NCI-H187 (cell line): ENCODE data around the gene KIF6.
"Not testable (repeated sequence)": the region's sequence is repeated elsewhere in the genome, so short reads cannot be mapped to it uniquely, and the experiment has no call there.

Experiments used
- DNase-seq, 2 experiments: peaks; one replicate each; lab custom pipeline; 2025; lab: John Stamatoyannopoulos, UW

KIF6 gene

GRCh38 chr6:39553860-39554802 lies 171.1 kb downstream of the KIF6 start:
- DNase-seq: peak in 1 of 2 experiments; percentile 12

GRCh38 chr6:39553029-39553428 lies 172.2 kb downstream of the KIF6 start:
- no peak for DNase-seq

- no peak for DNase-seq
These were observed 175.0 kb downstream of the KIF6 start for GRCh38 chr6:39550191-39550590.

GRCh38 chr6:39546731-39547130 lies 178.5 kb downstream of the KIF6 start:
- no peak for DNase-seq

- DNase-seq: no peak
These were observed 181.3 kb downstream of the KIF6 start for GRCh38 chr6:39543950-39544349.

GRCh38 chr6:39543095-39543494 lies 182.1 kb downstream of the KIF6 start:
- no peak for DNase-seq

GRCh38 chr6:39540454-39540853 lies 184.8 kb downstream of the KIF6 start:
- DNase-seq: no peak

- no peak for DNase-seq
These were observed 194.9 kb downstream of the KIF6 start for GRCh38 chr6:39530201-39530759.

- DNase-seq: no peak
These were observed 197.2 kb downstream of the KIF6 start for GRCh38 chr6:39527792-39528564.

GRCh38 chr6:39524007-39524406 lies 201.2 kb downstream of the KIF6 start:
- DNase-seq: no peak

- no peak for DNase-seq
These were observed 203.2 kb downstream of the KIF6 start for GRCh38 chr6:39521958-39522357.

- no peak for DNase-seq
These were observed 204.3 kb downstream of the KIF6 start for GRCh38 chr6:39520916-39521315.

- no peak for DNase-seq
These were observed 204.8 kb downstream of the KIF6 start for GRCh38 chr6:39520411-39520810.

- no peak for DNase-seq
These were observed 207.0 kb downstream of the KIF6 start for GRCh38 chr6:39518221-39518620.

GRCh38 chr6:39517756-39518155 lies 207.5 kb downstream of the KIF6 start:
- DNase-seq: no peak

GRCh38 chr6:39516471-39516870 lies 208.7 kb downstream of the KIF6 start:
- DNase-seq: no peak

- no peak for DNase-seq
These were observed 209.7 kb downstream of the KIF6 start for GRCh38 chr6:39515471-39515870.

- DNase-seq: no peak
These were observed 210.2 kb downstream of the KIF6 start for GRCh38 chr6:39515006-39515405.

GRCh38 chr6:39509831-39510230 lies 215.4 kb downstream of the KIF6 start:
- DNase-seq: not testable (repeated sequence)

GRCh38 chr6:39508515-39508914 lies 216.7 kb downstream of the KIF6 start:
- peak; percentile 53 to 65 for DNase-seq

- no peak for DNase-seq
These were observed 217.7 kb downstream of the KIF6 start for GRCh38 chr6:39507331-39507998.

- DNase-seq: not testable (repeated sequence)
These were observed 222.7 kb downstream of the KIF6 start for GRCh38 chr6:39502362-39502955.
